Neural progenitor cell (in vitro differentiated cells): ENCODE measurements around the gene LPCAT3.
"Not testable (repeated sequence)": the region's sequence is repeated elsewhere in the genome, so short reads cannot be mapped to it uniquely, and the experiment has no call there.

Source experiments
- EZH2 ChIP-seq: fragments of 200-600 bp; sonication (generic); IDR thresholded peaks from 2 replicates; pipeline ENCODE4 v1.6.1; 2017; ENCODE audit warnings: antibody characterized with exemption, mild to moderate bottlenecking, moderate library complexity
- TF ChIP-seq, protein P1 (sequence below): fragments of 200-600 bp; sonication (generic); IDR thresholded peaks from 2 replicates; pipeline ENCODE4 v1.5.1; 2017; ENCODE audit warnings: antibody characterized with exemption, mild to moderate bottlenecking

DNA sequence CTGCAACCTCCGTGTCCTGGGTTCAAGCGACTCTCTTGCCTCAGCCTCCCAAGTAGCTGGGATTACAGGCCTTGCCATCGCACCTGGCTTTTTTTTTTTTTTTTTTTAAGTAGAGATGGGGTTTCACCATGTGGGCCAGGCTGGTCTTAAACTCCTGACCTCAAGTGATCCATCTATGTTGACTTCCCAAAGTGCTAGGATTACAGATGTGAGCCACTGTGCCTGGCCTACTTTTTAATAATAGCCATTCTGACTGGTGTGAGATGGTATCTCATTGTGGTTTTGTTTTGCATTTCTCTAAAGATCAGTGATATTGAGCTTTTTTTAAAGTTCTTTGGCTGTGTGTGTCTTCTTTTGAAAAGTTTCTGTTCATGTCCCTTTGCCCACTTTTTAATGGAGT is 31.7 kb upstream of the LPCAT3 start:
- TF ChIP-seq, protein P1, sequence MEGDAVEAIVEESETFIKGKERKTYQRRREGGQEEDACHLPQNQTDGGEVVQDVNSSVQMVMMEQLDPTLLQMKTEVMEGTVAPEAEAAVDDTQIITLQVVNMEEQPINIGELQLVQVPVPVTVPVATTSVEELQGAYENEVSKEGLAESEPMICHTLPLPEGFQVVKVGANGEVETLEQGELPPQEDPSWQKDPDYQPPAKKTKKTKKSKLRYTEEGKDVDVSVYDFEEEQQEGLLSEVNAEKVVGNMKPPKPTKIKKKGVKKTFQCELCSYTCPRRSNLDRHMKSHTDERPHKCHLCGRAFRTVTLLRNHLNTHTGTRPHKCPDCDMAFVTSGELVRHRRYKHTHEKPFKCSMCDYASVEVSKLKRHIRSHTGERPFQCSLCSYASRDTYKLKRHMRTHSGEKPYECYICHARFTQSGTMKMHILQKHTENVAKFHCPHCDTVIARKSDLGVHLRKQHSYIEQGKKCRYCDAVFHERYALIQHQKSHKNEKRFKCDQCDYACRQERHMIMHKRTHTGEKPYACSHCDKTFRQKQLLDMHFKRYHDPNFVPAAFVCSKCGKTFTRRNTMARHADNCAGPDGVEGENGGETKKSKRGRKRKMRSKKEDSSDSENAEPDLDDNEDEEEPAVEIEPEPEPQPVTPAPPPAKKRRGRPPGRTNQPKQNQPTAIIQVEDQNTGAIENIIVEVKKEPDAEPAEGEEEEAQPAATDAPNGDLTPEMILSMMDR: not testable (repeated sequence)
- not testable (repeated sequence) for TF ChIP-seq EZH2
